ENCODE results near the gene MTFR1L.

DNA sequence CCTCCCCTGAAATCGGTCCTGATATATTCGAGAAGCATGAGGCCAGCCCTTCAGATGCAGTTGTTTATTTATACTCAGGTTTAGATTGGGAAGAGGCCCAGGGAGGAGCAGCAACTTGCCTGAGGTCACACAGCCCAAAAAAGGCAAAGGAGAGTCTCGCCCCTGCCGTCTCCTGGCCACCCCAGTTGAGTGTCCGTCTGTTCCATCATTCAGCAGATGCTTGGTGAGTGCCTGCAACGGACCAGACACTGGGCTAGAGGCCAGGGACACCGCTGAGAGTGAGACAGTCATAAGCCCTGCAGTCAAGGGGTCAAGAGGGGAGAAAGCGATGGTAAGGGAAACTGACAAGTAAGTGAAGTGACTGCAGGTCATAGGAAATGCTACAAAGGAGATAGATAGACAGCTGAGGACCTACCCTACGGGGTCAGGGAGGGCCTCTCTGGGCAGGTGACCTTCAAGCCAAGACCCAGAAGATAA, 35.1 kb upstream of the MTFR1L start:
- TF ChIP-seq, protein P1, sequence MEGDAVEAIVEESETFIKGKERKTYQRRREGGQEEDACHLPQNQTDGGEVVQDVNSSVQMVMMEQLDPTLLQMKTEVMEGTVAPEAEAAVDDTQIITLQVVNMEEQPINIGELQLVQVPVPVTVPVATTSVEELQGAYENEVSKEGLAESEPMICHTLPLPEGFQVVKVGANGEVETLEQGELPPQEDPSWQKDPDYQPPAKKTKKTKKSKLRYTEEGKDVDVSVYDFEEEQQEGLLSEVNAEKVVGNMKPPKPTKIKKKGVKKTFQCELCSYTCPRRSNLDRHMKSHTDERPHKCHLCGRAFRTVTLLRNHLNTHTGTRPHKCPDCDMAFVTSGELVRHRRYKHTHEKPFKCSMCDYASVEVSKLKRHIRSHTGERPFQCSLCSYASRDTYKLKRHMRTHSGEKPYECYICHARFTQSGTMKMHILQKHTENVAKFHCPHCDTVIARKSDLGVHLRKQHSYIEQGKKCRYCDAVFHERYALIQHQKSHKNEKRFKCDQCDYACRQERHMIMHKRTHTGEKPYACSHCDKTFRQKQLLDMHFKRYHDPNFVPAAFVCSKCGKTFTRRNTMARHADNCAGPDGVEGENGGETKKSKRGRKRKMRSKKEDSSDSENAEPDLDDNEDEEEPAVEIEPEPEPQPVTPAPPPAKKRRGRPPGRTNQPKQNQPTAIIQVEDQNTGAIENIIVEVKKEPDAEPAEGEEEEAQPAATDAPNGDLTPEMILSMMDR (IDR thresholded peaks at IDR 0.05): no peak
- TF ChIP-seq EP300 (IDR thresholded peaks at IDR 0.05; ENCODE audit: low read depth) (no peak), POLR2A (IDR thresholded peaks at IDR 0.05) (no peak), POLR2AphosphoS5 (IDR thresholded peaks at IDR 0.05) (no peak)

All from transverse colon (tissue), 4 donors.